Measurements from ENCODE around the gene CBLIF.
"Not testable (repeated sequence)": the region's sequence is repeated elsewhere in the genome, so short reads cannot be mapped to it uniquely, and the experiment has no call there.

CBLIF gene

GRCh38 chr11:59791639-59792038 lies 53.7 kb downstream of the CBLIF start:
- DNase-seq, result no peak

GRCh38 chr11:59787816-59788215 lies 57.5 kb downstream of the CBLIF start:
- no peak for DNase-seq

- no peak for DNase-seq
These were observed 58.1 kb downstream of the CBLIF start for GRCh38 chr11:59787255-59787588.

GRCh38 chr11:59785818-59786217 lies 59.5 kb downstream of the CBLIF start:
- DNase-seq, result no peak

- not testable (repeated sequence) for DNase-seq
These were observed 60.9 kb downstream of the CBLIF start for GRCh38 chr11:59784441-59784840.

GRCh38 chr11:59783632-59784090 lies 61.6 kb downstream of the CBLIF start:
- DNase-seq, result no peak

GRCh38 chr11:59782080-59782479 lies 63.2 kb downstream of the CBLIF start:
- DNase-seq, result no peak

GRCh38 chr11:59779487-59779886 lies 65.8 kb downstream of the CBLIF start:
- DNase-seq, result no peak

Data from suppressor macrophage treated with lipopolysaccharide for 4 hours (primary cell).